WI38 (cell line): ENCODE results near the gene TFR2.

Source experiments
- H3K4me3 ChIP-seq: 2 replicates; pipeline ENCODE4 v1.5.1; 2011; ENCODE audit warnings: low read depth, mild to moderate bottlenecking, control low read depth, low read length
- TF ChIP-seq, protein P1 (sequence below): IDR thresholded peaks from 2 replicates; pipeline ENCODE4 v1.5.1; 2012; ENCODE audit warnings: low read depth, mild to moderate bottlenecking, control low read depth, low read length

TFR2 gene

DNA sequence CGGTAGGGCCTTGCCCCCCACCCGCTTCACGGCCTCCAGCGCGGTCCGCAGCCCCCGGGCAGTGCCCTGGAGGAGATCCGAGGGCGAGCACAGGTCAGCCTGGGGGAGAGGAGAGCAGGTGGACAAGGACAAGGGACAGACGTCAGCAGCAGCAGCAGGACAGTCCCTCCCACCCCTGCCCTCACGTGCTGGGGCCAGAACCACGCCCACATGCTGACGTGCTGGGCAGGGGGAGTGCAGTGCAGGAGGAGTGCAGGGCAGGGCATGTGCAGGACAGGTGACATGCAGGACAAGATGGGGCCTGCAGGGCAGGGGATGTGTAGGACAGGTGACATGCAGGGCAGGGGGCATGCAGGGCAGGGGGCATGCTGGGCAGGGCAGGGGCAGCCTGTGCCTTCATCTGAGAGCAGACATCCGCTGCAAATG is 66.1 kb downstream of the TFR2 start:
- no peak overlapping the region for H3K4me3 ChIP-seq
- TF ChIP-seq, protein P1, sequence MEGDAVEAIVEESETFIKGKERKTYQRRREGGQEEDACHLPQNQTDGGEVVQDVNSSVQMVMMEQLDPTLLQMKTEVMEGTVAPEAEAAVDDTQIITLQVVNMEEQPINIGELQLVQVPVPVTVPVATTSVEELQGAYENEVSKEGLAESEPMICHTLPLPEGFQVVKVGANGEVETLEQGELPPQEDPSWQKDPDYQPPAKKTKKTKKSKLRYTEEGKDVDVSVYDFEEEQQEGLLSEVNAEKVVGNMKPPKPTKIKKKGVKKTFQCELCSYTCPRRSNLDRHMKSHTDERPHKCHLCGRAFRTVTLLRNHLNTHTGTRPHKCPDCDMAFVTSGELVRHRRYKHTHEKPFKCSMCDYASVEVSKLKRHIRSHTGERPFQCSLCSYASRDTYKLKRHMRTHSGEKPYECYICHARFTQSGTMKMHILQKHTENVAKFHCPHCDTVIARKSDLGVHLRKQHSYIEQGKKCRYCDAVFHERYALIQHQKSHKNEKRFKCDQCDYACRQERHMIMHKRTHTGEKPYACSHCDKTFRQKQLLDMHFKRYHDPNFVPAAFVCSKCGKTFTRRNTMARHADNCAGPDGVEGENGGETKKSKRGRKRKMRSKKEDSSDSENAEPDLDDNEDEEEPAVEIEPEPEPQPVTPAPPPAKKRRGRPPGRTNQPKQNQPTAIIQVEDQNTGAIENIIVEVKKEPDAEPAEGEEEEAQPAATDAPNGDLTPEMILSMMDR = no peak

DNA sequence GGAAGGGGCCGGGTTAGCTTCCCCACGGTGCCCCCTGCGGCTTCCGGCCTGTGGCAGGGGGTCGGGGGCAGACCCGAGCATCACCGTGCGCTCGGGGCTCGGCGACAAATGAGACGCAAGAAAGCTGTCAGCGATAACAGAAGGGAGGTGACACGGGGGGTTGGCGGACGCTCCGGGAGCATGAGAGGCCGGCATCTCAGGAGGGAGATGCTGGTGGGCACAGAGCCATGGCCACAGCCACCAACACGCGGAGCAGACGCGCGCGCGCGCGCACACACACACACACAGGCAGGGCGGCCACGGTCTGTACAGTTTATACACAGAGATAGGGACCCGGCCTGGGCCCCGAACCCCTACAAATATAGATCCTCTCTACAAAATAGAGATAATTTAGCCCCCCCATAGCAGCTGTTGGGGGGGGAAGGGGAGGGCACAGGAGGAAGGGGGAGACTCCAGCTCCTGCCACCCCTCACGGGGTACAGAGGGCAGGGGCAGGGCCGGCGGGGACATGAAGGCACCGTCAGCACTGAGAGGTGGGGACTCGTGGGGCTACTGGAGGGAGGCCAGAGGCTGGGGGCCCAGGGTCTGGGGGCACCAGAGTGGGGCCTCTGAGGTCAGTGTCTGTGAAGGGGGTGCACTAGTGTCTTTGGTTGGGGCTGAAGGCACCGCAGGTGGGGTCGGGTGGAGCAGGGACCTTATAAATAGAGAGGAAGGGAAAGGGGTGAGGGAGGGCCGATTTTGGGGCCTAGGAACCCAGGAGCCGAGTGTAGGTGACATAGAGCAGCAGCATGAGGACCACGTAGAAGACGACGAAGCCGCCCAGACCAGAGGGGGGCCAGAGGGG is 66.8 kb downstream of the TFR2 start:
- no peak overlapping the region for H3K4me3 ChIP-seq
- TF ChIP-seq, protein P1 = no peak

DNA sequence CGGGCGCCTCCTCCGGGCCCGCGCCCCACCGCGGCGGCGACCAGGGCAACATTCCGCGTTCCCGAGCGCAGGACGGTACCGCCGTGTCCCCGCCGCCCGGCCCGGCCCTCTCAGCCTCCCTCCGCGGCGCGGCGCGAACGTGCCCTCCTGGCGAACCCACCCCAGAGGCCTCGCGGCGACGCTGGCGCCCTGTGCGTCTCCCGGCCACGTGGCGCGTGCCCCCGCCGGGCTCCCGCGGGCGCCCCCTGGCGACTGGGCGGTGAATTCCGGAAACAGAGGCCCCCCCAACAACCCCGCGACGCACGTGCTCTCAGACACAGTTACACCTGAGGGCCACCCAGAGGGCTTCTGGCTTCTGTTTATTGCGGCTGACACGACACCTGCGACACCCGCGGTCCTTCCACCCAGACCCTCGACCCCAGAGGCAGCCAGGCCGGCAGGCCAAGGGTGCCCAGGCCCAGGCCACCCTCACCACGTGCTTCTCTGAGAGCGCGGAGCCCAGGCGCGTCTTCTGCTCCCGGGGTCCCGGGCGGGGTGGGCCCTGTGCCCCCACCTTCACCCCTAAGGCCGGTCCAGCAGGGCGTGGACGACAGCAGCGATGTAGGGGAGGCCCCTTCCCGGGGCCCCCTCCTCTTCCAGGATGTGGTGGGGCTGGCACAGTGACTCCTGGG is 67.5 kb downstream of the TFR2 start, which contains the start of gene SAP25:
SAP25 (minus strand) TSS at position 210 of the 671 bp plus-strand sequence; CDS start at position 52, 158 bp downstream.
- TF ChIP-seq, protein P1 = no peak
- H3K4me3 ChIP-seq = no peak within 1 kb of the TSS

DNA sequence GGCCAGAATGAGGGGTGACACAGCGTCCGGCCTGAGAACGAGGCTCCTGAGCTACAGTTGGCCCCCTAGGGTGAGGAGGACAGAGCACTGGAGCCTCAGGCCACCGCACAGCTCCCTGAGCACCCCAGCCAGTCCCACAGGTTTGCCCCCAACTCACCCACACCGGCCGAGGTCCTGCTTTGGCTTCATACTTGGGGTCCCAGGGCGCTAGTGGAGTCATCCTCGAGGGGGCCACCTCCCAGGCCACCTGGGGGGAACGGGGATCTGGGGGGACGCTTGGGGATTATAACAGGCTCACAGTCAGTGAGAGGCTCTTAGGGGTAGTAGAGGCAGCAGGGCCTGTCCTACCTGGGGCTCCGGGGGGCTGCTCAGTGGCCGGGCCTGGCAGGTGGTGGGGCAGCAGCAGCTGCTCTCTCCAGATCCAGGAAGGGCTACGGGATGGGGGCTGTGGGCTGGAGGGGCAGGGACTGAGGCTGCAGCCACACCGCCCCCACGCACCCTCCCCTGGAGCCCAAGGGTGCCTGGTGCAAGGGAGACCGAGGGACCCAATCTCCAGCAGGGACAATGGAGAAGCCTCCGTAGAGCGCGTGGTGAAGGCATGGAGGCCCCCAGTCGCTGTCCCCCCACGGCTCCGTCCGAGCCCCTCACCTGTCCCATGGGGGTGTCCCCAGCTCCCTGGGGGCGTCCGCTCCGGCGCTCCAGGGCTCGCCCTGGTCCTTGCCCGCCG is 68.2 kb downstream of the TFR2 start:
- no peak overlapping the region for H3K4me3 ChIP-seq
- TF ChIP-seq, protein P1 = no peak

DNA sequence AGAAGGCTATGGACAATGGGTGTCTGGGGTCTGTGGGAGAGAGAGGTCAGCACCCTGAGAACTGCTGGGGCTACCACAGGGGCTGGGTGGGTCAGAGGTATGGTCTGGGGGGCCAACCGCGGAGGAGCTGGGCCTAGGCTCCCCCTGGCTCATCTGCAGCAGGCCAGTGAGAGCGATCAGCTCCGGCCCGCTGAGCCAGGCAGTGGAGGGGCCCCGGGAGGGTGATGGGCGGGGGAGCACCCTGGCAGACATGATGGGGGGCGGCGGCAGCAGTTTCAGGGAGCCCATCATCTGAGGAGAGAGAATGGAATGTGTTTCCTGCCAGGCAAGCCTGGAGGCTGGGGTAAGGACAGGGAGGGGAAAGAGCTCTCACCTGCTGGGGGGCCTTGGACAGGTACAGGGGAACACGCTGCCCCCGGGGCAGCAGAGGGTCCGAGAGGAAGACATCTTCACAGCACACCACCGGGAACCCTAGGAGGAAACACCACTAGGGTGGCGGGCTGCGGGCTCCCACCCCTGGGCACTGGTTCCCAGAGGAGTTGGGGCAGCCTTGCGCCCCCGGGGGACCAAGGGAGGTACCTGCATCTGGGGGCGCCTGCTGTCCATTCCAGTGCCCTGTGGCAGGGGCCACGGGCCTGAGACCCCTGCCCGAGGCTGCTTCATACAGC is 68.9 kb downstream of the TFR2 start:
- H3K4me3 ChIP-seq = no peak overlapping the region
- TF ChIP-seq, protein P1 = no peak

DNA sequence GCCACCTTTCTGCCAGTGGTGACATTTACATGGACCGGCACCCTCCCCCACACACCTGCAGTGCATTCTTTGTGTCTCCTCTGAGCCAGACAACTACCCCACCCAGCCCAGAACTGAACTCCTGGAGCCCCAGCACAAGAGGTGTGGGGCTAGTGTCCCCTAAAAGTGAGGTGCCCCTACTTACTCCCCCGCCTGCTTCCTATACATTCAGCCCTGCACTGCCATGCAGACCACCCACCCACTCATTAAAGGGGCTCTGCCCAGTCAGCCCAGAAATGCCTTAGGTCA is 69.6 kb downstream of the TFR2 start:
- TF ChIP-seq, protein P1 = no peak
- no peak overlapping the region for H3K4me3 ChIP-seq
